GM21717 (cell line): Measurements from ENCODE around the gene GMEB2.
A peak's percentile ranks its signal among the peaks of the same experiment; 100 is the strongest.

Experiments used
- ATAC-seq: cut with Tn5 transposase; IDR thresholded peaks from one replicate; pipeline ENCODE4 v1.9.1; 2021; ENCODE audit warnings: mild to moderate bottlenecking, moderate library complexity; ENCODE audit not compliant: unreplicated experiment

GMEB2 gene

DNA sequence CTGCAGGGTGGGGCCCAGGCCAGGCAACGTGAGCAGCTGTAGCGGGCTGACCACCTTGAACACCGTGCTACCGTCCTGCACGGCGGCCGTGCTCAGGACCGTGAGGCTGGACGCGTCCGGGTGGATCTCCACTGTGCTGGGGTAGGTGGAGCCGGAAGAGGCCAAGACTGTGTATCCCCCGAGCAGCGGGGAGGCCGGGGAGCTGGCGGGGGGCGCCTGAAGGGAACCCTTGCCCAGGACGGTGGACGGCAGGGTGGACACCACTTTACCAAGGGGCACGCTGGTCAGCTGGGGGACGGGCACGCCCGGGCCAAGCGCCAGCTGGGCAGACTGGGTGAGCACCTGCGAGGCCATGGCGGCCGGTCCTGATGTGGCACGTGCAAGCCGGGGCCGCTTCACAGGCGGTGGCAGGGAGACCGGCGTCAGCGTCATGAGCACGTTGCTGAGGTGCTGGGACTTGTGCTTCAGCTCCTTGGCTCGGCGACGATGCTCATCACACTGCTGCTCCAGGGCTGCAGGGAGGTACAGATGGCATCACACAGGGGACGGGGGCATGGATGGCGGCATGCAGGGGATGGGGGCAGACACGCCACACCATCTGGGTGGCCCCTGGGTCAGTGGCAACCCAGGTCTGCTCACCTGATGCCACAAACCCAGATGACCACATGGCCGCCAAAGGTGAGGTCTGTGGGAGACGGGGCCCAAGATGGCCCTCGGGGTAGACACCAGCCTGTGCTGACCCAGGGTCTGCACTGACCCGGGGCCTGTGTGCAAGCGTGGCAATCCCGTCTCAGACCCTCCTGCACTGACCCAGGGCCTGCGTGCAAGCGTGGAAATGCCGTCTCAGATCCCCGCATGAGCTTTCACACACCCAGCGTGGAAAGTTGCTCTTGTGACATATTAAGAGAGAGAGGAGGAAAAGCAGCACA is 36.4 kb downstream of the GMEB2 start:
- no peak for ATAC-seq

DNA sequence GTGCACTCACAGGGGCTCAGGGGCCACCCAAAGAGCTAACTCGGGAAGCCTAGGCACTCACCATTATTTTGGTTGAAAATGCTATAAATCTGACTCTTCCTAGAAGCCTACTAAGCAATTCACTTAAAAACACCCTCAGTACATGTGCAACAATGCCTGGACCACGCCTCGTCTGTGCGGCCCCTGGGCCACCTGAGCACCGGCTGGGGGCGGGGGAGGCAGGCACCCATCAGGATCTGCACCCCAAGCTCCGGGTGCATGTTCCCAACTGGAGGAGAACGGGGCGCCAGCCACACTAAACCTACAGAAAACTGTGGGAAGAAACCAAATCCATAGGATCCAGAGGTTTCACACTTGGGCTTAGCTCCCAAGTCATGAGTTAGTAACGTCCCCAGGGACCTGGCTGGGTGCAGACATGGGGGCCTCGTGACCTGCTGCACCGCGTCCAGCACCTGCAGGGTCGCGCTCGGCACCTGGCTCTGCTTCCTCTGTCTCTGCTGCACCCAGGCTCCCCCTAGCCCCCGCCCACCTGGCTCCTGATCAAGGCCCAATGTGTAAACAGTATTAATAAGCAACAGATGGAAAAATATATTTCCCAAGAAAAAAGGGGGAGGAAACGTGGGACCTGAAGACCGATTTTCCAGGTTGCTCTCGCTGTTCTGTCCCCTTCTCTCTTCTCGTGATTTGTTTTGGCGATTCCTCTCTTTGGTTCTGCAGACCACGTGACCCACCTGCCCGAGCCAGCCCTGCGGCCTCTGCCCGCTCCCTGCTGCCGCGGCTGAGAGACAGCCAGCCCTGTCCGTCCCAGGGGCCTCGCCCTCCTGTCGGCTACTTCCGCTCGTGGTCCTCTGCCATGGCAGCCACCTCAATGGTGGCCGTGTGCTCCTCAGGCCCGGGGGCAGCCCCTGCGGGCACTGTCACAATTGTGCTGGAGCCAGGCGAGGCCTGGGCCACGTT is 37.4 kb downstream of the GMEB2 start:
- no peak for ATAC-seq

DNA sequence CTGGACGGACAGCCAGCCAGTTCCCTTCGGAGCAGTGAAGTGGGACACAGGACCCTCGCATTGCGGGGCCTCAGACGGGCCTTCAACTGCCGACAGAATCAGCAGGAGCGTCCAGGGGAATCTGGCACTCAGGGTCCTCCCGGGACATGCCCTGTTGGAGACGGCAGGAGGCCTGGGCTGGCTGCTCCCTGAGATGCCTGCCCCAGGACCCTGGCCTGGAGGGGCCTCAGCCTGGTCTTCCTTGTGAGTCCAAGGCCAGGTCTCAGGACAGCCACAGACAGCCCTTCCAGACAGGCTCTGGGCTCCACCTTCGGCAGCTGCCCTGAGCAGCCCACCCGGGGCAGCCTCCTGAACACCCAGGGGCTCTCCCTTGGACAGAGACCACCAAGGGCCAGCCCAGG is 38.3 kb downstream of the GMEB2 start:
- no peak for ATAC-seq

DNA sequence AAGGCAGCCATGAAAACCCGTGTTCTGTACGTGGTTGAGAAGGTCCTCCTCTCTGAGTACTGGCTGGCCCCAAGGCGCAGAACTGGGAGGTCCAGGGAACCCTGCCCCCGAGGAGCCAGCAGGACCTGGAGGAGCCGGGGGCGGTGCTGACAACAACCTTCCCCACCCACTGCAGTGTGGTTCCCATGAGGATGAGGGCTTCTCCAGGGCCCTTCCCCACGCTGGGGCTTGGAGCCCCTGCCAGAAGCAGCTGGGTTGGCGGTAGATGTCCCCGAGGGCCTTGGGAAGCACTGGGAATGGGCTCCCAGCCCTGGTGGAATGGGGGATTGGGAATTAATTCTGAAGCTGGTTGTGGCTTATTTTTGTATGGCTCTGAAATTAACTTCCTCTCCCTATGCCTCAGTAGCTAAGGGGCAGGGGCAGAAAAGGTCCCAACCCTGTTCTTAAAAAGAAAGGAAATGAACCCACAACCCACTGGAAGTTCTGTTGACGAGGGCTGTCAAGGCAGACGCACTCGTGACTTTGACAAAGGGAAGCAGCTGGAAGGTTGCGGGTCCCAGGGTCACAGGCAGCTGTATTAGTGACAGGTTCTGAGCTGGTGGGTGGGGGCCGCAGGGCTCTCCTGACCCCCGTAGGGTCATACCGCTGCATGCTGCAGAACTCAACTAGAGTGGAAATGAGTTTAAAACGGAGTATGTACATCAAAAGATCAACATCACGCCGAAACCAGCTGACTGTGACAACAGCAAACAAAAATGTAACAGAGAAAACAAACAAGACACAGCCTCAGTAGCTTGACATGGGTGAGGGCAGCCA is 38.9 kb downstream of the GMEB2 start:
- ATAC-seq, result no peak

DNA sequence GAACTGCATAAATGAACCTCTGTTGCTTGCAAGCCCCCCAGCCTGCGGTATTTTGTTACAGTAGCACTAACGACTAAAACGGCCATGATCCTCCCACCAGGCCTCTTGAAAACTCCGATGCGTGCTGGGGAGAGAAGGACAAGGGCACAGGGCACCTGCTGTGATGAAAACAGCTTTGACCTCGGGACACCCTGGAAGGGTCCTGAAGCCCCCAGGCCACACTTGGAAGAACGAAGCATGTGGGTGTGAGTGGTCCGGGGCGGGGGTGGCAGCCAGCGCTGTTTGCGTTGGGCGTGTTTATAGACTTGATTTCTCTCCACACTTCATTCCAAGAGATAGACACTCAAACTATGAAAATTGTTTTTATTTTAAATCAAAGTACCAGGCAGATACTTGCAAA is 39.6 kb downstream of the GMEB2 start:
- no peak for ATAC-seq

DNA sequence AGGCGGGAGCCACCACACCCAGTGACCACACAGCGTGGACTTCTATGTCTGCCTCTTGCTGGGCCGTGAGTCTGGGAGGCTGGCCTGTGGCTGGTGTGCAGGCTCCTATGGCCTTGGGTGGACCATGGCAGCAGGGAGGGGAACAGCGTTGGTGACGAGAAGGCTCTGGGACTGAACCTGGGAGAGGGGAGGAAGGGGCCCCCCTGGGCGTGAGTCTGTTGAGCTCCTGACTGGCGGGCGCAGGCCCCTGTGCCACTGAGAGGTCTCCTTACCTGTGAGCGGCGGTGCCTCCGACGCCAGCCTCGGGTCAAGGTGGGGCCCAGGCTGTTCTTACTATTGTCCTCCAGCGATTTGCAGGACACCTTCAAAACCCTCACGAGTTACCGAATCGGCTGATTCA is 40.1 kb downstream of the GMEB2 start:
- ATAC-seq, result no peak

DNA sequence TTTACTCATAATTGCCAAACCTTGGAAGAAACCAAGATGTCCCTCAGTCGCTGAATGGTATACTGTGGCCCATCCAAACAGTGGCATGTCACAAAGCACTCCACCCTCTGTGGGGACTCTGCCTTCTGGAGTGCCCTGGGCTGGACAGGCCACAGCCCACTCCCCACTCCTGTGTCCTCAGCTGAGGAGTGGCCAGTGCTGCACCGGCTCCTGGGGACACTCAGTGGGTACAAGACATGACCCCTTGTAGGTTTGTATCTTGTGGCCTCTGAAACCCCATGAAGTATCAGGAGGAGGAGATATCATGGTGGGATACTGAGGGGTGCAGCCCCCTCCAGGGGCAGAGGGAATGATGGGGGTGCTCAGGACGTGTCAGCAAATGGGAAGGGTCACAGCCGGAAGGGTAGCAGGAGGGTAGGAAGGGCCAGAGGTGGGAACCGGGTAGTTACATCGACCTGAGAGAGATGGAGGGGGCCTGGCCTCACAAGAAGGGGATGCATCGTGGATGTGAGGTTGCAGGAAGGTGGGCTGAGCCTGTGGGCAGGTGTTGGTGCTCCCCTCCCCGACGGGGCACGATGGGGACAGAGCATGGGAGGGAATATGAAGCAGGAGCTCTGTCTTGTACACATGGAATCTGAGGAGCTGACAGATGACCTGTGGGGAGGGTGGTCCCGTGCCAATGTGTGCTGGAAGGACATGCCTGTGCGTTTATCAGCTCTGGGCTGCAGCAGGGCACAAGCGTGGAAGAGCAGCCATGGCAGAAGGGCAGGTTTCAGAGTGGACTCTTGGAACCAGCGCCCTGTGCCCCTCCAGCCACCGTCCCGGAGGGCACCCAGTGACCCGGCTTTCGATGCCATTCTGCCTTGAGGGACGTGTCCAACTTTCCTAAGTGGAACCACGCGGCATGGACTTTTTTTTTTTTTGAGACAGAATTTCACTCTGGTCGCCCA is 41.0 kb downstream of the GMEB2 start:
- no peak for ATAC-seq

DNA sequence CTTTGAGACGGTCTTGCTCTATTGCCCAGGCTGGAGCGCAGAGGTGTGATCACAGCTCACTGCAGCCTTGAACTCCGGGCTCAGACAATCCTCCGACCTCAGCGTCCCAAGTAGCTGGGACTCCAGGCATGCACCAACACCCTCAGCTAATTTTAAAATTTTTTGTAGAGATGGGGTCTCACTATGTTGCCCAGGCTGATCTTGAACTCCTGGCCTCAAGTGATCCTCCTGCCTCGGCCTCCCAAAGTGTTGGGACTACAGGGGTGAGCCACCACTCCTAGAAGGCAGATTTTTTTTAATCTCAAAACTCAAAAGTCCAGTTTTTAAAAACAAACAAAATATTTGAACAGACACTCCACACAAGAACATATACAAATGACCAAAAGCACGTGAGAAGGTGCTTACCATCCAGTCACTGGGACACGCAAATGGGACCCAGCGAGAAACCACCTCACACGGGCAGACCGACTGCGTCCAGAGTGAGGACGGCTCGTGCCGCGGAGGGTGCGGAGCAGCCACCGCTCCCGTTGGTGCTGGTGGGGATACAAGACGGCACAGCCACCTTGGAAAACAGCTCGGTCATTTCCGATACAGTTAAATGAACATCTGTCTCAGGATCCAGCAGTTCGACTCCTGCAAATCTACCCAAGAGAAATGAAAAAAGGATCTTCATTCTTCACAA is 44.4 kb downstream of the GMEB2 start:
- no peak for ATAC-seq

DNA sequence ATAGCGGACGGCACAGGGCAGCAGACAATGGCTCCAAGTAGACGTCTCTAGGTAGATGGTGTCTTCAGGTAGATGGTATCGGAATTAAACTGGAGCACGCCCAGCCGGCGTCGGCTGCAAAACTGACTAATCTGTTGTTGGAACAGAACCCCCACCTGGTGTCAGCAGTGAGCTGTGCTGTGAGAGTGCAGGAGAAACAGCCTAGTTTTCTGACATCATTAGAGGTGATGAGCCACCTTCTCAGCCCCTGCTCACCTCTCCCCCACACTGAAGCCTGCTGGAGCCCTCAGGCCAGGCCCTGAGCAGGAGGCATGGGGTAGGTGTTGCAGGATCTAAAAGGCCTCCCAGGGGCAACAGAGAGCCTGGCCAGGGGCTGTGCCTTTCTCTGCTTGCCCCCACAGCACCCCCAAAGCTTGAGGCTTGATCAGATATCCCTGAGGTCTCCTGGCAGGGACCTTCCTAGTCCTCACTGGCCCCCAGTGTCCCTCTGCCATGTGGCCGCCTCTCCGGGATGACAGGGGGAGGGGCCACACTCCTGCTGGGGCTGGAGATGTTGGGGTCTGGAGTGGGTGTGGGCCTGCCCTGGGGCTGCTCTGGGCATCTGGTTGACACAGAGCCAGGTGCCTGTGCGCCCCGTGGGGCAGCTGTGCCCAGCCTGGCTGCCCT is 46.0 kb downstream of the GMEB2 start:
- no peak for ATAC-seq

DNA sequence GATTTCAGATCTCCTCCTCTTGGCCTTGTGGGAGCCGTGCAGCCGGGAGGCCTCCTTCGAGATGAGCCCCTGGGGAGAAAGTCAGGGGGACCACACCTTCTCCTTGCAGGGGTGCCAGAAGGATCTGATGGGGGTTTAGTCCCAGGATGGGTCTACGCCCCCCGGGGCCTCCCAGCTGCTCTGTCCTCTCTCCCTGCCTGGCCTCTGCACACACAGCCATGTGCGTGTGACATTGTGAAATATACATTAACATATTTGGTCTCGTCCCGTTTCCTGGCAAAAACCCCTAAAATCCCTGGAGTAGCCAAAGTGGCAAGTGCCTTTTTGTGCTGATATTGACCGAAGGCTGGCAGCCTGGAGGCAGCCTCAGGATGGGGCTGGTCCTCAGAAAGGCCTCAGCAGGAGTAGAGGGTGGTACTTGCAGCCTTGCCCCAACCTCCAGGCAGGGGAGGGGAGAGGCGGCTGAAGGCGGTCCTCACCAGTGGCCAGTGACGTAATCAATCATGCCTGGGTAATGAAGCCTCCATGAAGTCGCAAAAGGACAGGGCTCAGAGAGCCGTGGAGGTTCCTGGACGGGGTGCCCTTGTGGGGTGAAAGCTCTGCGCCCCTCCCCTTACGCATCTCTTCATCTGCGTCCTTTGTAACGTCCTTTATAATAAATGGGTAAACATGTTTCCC is 47.7 kb downstream of the GMEB2 start:
- no peak for ATAC-seq

DNA sequence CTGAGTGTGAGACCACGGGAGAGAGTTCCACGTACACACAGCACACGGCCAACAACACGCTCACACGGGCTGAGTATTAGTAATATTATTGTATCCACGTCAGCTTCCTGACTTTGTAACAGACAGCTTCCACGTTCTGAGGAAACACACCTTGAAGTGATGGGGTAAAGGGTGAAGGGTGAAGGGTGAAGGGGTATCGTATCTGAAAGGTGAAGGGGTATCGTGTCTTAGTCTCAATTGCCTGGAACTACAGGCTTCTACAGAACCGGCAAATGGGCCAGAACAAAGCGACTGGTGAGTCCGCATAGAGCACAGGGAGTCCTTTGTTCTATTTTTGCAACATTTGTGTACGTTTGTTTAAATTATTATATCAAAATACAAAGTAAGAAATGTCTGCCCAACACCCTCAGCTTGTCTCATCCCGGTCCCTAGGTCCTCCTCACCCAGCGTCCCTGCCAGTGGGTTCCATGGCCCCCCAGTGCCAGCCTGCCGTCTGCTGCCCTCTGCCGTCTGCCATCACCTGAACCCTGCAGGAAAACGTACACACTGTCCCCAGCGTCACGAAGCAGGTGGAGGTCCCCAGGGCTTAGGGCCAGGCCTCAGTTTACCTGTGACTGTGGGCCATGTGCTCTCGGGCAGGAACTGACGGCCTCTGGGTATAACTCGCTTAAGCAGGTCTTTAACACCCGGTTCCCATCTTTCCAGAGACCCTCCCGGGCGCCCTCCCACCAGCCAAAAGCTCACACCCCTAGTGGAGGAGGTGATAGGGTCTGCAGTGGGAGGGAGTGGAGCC is 48.5 kb downstream of the GMEB2 start:
- ATAC-seq, result no peak

DNA sequence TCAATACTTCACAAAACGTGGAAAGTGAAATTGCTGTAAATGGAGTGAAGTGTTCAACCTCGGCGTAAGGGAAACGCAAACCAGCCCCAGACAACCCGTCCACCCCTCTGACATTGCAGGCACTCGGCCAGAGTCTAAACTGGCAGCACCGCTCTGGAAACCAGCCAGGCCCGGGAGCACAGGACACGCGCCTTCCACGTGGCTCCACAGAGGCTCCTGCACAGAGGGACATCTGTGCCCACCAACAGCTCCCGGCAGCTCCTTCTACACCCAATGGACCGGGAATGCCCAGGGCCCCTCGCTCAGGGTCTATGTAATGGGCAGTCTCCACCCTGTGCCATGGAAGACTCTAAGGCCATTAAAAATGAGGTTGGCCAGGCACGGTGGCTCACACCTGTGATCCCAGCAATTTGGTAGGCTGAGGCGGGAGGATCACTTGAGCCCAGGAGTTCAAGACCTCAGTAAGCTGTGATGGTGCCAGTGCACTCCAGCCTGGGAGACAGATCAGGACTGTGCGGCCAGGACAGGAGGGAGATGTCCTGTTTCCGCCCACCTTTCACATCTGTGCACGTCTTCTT is 49.5 kb downstream of the GMEB2 start:
- no peak for ATAC-seq

DNA sequence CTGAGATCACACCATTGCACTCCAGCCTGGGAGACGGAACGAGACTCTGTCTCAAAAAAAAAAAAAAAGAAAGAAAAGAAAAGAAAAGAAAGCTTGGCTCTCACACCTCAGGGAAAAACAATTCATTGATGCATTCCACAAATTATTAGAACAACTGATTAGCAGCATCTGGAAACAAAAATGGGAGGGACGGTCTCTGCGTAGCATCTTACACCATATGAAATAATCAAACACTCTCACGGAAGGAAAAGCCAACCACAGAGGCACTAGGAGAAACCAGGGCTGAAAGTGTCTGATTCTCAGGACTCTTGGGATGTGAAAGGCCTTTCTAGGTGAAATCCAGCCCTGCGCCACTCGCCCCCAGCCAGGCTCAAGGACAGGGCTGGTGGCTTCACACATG is 50.6 kb downstream of the GMEB2 start:
- ATAC-seq, result no peak

DNA sequence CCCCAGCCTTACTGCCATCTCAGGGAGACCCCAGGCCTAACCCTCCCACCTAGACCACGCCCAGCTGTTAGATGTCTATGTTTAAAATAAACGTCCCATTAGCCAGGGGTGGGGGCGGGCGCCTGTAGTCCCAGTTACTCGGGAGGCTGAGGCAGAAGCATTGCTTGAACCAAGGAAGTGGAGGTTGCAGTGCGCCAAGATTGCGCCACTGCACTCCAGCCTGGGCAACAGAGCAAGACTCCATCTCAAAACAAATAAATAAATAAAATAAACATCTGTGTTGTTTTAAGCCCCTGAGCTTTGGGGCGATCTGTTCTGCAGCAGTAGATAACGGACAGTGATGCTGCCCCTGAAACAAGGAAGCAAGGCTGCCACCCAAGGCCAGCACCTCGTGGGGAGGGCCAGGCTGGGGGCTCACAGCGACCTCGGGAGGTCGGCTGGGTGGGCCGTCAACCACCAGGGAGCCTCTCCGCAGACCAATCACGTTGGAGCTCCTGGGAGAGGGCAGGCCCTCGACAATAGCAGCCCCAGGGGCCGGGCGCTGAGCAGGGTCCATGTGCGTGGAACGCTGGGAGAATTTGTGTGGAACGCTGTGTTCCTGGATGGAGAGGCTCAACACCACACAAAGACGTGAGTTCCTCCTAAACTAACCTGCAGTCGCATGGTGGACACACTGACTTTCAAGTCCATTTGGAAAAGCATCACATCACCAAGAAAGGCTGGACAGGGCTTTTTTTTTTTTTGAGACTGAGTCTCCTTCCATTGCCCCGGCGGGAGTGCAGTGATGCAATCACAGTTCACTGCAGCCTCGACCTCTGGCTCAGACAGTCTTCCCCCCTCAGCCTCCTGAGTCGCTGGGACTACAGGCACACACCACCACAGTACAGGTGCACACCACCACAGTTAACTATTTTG is 51.8 kb downstream of the GMEB2 start:
- ATAC-seq, result no peak

DNA sequence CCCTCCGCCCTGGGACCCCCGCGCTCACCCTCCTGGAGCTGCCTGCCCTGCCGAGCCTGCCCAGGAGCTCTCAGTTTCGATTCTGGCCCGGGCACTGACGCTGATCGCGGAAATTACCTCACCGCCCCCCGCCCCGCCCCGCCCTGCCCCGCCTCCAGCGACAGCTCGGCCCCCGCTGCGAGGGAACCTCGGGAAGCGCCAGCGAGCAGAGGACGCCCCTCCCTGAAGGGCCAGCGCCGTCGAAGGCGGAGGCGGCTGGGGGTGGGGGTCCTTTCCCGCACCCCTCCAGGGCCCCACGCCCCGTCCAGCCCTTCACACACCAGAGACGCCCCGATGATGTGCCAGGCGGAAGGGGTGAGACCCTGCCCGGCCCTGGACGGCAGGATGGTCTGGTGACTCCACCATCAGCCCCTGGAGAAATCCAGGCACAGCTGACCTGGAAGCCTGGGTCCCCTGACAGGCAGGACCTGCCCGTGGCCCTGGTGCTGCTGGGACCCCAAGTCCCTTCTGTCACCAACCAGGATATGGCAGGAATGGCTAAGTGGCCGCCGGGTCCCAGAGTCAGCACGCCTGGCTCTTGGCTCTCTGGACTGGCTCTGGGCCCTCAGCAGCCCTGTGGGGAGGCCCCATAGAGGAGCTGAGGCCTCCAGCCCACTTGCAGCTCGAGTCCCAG is 52.6 kb downstream of the GMEB2 start, which contains the start of gene HELZ2:
TSS of gene HELZ2 (minus strand) at position 84 of the 673 bp plus-strand sequence. CDS start 1,854 bp downstream, outside the sequence.
- ATAC-seq, result peak; percentile 58
